Hematopoietic multipotent progenitor cell (in vitro differentiated cells): ENCODE measurements around the gene CHTOP. TPM values are rescaled to one million over a fixed set of nuclear protein-coding genes. Genes with fewer than 3 reads are reported as not detected.
"Not testable (repeated sequence)": the region's sequence is repeated elsewhere in the genome, so short reads cannot be mapped to it uniquely, and the experiment has no call there.

ENCODE experiments used
- DNase-seq, 3 donors: peaks; one replicate each; pipeline ENCODE4 v3.0.0-alpha.2; 2011 to 2015; ENCODE audit warnings: low read depth in 2 of 3, low spot score in 2 of 3
- total RNA-seq: library from RNA; depleted of rRNA; stranded (reverse); fragments of >200 nt; gene quantifications from one replicate; pipeline ENCODE4 v1.2.3, GENCODE V29; 2012

The CHTOP gene
- total RNA-seq, 1 donor: 53.1 TPM

GRCh38 chr1:153630384-153630783, 3.5 kb upstream of the CHTOP start:
- no peak for DNase-seq

DNA sequence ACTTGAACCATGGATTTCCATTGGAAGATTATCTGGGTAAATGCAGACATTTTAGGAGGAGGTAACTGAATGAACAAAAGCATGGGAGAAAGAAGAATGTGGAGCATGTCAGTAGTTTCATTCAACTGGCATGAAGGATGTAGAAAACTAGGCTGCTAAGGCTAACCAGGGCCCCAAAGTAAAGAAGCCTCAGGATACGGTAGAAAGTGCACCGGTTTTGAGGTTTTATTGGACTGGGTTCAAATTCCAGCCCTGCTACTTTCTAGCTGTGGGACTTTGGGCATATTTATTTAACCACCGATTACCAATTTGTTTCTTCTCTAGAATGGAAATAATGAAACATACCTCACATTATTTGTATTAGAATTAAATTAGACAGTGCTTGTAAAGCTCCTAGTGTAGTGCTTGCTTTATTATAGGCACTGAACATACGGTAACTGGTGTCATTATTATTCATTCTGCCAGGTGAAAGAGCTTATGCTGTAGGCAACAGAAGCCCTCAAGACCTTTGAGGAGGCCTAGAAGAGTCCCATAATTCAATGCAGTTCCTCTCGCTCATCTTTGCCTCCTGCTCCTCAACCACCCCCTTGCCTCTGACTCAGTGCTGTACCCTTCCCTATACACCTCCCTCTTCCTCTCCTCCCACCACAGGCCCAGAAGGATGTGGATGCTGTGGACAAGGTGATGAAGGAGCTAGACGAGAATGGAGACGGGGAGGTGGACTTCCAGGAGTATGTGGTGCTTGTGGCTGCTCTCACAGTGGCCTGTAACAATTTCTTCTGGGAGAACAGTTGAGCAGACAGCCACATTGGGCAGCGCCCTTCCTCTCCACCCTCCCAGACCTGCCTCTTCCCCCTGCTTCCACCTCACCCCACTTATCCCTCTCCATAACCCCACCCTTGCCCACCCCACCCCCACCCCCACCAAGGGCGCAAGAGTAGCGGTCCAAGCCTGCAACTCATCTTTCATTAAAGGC, 2.5 kb upstream of the CHTOP start:
- DNase-seq: no peak

- no peak for DNase-seq
Observed at GRCh38 chr1:153633161-153633753, 609 bp upstream of the CHTOP start.

- no peak for DNase-seq
Observed at GRCh38 chr1:153635872-153636271, 2.0 kb downstream of the CHTOP start.

- DNase-seq: no peak
Observed at GRCh38 chr1:153636312-153636711, 2.4 kb downstream of the CHTOP start.

GRCh38 chr1:153638261-153638660, 4.4 kb downstream of the CHTOP start:
- no peak for DNase-seq

GRCh38 chr1:153639280-153639679, 5.4 kb downstream of the CHTOP start:
- no peak for DNase-seq

DNA sequence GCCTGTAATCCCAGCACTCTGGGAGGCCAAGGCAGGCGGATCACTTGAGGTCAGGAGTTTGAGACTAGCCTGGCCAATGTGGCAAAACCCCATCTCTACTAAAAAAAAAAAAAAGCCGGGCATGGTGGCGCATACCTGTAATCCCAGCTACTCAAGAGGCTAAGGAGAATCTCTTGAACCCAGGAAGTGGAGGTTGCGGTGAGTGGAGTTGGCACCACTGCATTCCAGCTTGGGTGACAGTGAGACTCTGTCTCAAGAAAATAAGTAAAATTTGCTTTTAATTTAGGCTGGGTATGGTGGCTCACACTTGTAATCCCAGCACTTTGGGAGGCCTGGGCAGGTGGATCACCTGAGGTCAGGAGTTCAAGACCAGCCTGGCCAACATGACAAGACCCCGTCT, 6.3 kb downstream of the CHTOP start:
- not testable (repeated sequence) for DNase-seq

DNA sequence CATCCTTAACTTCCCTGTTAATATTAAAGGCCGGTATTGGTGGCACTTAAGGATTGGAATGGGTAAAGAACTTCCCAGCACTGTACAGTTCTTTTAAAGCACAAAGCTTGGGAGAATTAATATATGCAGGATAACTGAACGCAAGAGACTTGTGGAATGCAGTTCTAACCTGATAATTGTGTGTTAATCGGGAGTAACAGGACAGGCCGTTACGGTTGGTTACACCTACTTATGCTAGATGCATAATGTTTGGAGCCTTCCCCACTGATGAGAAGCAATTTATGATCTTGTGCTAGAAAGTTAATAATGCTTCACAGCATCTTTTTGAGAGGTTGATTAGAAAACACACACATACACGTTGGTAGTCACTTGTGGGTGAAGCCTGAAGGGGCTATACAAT, 7.0 kb downstream of the CHTOP start:
- no peak for DNase-seq

DNA sequence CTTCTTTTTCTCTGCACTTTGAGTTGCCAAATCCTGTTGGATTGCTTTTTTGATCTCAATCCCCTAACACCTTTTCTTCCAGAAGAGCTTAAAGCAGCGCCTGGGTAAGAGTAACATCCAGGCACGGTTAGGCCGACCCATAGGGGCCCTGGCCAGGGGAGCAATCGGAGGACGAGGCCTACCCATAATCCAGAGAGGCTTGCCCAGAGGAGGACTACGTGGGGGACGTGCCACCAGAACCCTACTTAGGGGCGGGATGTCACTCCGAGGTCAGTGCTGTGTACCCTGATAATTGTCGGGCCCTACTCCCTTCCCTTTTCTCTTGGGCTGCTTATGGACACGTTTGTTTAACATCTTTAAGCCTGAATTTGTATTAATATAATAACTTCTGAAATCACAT, 8.3 kb downstream of the CHTOP start:
- no peak for DNase-seq

DNA sequence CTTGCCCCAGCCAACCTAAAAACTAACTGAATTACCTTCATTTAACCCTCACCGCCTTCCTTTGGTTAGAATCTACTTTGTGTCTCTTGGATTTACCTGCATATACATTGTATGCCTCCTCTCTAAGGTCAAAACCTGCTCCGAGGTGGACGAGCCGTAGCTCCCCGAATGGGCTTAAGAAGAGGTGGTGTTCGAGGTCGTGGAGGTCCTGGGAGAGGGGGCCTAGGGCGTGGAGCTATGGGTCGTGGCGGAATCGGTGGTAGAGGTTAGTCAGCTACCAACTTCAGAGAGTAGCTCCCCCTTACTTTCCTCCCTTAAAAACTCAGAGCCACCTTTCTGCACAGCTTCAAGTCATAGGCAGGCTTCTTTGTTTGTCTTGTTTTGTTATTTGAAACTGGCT, 9.2 kb downstream of the CHTOP start:
- DNase-seq: no peak

GRCh38 chr1:153643816-153644215, 9.9 kb downstream of the CHTOP start:
- no peak for DNase-seq

- DNase-seq: no peak
Observed at GRCh38 chr1:153646672-153647345, 12.9 kb downstream of the CHTOP start.

GRCh38 chr1:153647346-153647714, 13.5 kb downstream of the CHTOP start:
- DNase-seq: no peak

DNA sequence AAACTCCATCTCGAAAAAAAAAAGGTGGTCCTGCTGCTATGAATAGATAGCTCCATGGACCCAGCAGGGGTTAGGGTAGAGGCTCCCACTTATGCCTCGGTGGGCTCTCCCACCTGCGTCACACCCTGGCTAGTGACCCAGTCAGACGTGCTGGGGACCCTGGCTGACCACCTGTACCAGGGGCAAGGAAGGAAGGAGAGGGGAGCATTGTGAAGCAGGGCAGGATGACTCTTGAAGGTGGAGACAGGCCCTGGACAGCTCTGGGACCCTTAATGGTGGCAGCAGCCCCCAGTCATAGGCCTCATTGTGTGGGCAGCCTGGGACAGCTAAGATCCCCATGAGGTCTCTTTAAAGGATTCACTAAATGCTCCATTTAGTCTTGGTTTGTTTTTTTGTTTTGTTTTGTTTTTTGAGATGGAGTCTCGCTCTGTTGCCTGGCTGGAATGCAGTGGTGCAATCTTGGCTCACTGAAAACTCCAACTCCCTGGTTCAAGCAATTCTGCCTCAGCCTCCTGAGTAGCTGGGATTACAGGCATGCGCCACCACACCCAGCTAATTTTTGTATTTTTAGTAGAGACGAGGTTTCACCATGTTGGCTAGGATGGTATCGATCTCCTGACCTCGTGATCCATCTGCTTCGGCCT, 14.3 kb downstream of the CHTOP start:
- no peak for DNase-seq

DNA sequence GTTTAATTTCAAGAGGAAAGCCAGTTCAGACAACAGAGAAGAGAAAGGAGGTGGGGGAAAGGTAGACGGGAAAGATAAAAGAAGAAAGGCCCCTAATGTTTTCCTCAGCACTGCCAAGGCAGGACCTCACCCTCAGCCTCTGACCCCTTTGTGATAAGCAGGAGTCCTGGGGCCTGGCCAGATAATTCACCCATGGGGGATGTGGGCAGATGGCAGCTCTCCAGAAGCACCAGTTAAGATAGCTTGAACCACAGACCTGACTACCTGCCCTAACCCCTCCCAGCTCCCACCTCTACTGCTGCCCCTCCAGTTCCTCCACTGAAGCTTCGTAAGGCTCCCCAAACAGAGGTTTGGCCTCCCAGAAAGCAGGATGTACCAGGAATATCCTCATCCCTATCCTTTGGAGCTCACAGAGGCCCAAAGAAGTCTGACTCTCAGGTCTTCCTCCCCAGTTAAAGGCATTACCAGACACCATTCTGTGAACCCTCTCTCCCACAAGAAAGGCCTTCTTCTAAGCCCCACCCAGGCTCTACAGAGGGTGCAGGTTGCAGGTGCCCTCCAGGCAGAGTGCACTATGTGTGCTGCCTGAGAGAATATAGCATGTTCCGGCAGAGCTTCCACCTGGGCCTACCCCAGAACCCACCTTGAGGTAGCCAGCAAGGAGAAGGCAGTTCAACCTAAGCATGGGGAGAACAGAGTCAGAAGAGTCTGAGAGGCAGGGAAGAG, 15.4 kb downstream of the CHTOP start:
- DNase-seq: no peak

DNA sequence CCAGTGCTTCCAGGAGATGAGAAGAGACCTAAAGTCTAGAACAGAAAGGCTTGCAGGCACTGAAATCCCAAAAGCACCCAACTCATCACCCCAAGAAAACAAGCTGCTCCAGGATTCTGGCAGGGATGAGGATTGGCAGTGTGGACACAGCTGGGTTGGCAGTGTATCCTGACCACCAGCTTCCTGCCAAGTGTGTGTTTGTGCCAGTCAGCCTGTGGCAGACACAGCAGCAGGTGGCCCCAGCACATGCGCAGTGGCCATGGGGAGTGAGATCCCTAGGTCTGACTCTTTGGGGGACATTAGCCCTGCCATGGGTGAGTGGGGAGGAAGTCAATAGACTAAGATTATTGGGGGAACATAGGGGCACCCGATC, 16.0 kb downstream of the CHTOP start:
- DNase-seq: no peak

DNA sequence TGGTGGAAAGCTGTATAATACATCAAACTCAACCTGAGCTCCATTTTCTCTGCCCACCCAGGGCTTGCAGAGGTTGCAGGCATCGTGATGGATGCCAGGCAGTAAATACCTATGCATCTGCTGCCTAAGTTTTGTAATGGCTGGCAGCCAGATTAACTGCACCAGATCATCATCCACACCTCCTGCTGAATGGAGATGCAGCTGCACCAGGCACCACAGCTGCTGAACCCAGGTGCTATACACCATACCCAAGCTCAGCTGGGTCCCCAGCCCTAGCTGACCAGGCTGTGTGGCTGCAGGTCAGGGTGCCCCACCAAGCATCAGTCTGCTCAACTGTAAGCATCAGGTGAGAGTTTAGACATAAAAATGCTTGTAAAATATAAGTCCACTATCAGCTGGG, 17.9 kb downstream of the CHTOP start:
- no peak for DNase-seq

GRCh38 chr1:153652805-153653500, 19.1 kb downstream of the CHTOP start:
- no peak for DNase-seq

DNA sequence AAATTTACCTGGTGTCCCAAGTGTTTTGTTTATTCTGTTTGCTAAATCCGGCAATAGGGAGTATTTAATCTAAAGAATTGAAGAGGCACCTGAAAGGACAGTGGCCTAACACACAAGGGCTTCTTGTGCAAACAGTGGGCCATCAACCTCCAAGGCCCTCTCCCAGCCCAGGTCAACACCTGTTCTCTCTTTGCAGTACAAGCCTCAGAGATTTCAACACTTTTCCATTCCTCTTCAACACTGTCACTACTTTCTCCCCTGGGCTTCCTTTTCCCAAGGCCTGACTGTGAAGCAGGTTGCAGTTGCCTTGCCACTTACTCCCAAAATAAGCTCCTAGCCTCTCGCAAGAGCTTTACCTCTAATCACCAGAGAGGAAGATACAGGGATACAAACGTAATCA, 21.5 kb downstream of the CHTOP start:
- no peak for DNase-seq
